Stimulated activated CD4-positive, alpha-beta T cell treated with anti-CD3 and anti-CD28 coated beads, TNF-alpha, amount 100 ng/mL, for 1 hour (primary cell): ENCODE measurements around the gene FGF14.
"Not testable (repeated sequence)": the region's sequence is repeated elsewhere in the genome, so short reads cannot be mapped to it uniquely, and the experiment has no call there.

Experiments
- DNase-seq, 3 donors: peaks; one replicate each; pipeline ENCODE4 v3.0.0-alpha.2; 2020; ENCODE audit warnings: low read depth in 3 of 3, low spot score in 1 of 3

The FGF14 gene

GRCh38 chr13:102068323-102068722 lies 333.5 kb downstream of the FGF14 start:
- not testable (repeated sequence) for DNase-seq

GRCh38 chr13:102055090-102055779 lies 346.6 kb downstream of the FGF14 start:
- DNase-seq = no peak

GRCh38 chr13:102049853-102050252 lies 352.0 kb downstream of the FGF14 start:
- no peak for DNase-seq

GRCh38 chr13:102045731-102046130 lies 356.1 kb downstream of the FGF14 start:
- DNase-seq = no peak

GRCh38 chr13:102042746-102043145 lies 359.1 kb downstream of the FGF14 start:
- DNase-seq = no peak

- DNase-seq = no peak
Measured at GRCh38 chr13:102041544-102041943, 360.3 kb downstream of the FGF14 start.

- DNase-seq = no peak
Measured at GRCh38 chr13:102040812-102041211, 361.0 kb downstream of the FGF14 start.

GRCh38 chr13:102039264-102039663 lies 362.6 kb downstream of the FGF14 start:
- DNase-seq = no peak

GRCh38 chr13:102038787-102039186 lies 363.1 kb downstream of the FGF14 start:
- no peak for DNase-seq

GRCh38 chr13:102035969-102036368 lies 365.9 kb downstream of the FGF14 start:
- DNase-seq = no peak

- no peak for DNase-seq
Measured at GRCh38 chr13:102033857-102034331, 368.0 kb downstream of the FGF14 start.

GRCh38 chr13:102033386-102033785 lies 368.5 kb downstream of the FGF14 start:
- no peak for DNase-seq

- no peak for DNase-seq
Measured at GRCh38 chr13:102028868-102029267, 373.0 kb downstream of the FGF14 start.

GRCh38 chr13:102028206-102028605 lies 373.6 kb downstream of the FGF14 start:
- no peak for DNase-seq

- no peak for DNase-seq
Measured at GRCh38 chr13:102021777-102022176, 380.1 kb downstream of the FGF14 start.

GRCh38 chr13:102020611-102021216 lies 381.1 kb downstream of the FGF14 start:
- no peak for DNase-seq

- DNase-seq = no peak
Measured at GRCh38 chr13:102018716-102019115, 383.1 kb downstream of the FGF14 start.

GRCh38 chr13:102017248-102017647 lies 384.6 kb downstream of the FGF14 start:
- no peak for DNase-seq

GRCh38 chr13:102012299-102013293 lies 389.3 kb downstream of the FGF14 start:
- DNase-seq = no peak

- not testable (repeated sequence) for DNase-seq
Measured at GRCh38 chr13:102011455-102011854, 390.4 kb downstream of the FGF14 start.

- DNase-seq = no peak
Measured at GRCh38 chr13:102003848-102004570, 397.8 kb downstream of the FGF14 start.
